ENCODE data around the gene SMYD1. TPM values are rescaled to one million over a fixed set of nuclear protein-coding genes. Genes with fewer than 3 reads are reported as not detected.

Gene SMYD1
- total RNA-seq, 4 donors from 2014 or later, result 4.2 to 26.1 (median 14.9) TPM

DNA sequence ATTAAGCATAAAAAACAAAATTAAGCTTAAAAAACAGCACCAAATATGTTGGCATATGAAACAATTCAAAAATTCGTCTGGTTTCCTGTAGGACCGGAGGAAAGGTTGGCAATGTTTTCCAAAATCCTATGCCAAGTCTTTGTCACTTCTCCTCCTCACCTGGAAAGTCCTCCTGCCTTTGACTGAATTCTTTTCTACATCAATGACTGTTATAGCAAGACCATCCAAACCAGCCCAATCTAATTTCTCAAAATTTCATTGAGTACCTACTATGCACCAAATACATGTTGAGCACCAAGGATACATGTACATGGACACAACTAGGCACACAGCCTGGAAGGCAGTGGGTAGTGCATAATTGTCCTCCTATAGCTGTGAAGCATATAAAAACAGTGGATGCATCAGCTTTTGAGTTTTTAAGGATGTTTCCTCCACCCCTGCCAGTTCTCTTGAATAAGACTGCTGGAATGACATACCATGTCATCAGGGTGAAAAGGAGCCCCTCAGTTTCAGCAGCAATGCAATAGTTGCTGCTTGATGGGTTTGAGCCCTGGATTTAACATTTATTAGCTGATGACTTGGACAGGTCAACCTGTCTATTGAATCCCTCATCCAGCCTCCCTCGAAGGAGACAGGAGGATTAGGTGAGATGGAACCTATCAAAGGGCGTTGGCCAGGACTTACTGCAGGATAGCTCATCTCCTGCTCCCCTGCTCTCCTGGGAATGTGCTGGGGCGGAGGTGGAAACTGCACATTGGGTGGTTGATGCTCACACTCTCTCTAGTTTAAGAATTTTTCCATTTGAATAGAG is 55.7 kb downstream of the SMYD1 start:
- DNase-seq (ENCODE audit: extremely low spot score), result no peak
- 61% methylated on average over 2 of the region's 5 CpGs for WGBS
- Histone ChIP-seq H3K27ac (replicated peaks in 1 of 4) (no peak overlapping the region), H3K27me3 (no peaks in the 10 kb centered on the region), H3K4me3 (no peak overlapping the region), H3K9me3 (no peaks in the 10 kb centered on the region), H3K4me1 (no peaks in the 10 kb centered on the region), H3K36me3 (no peaks in the 10 kb centered on the region)
- TF ChIP-seq EP300 (IDR thresholded peaks at IDR 0.05), result no peak
- no peak for TF ChIP-seq POLR2A (IDR thresholded peaks at IDR 0.05; ENCODE audit: low read depth)
- TF ChIP-seq, protein P1, sequence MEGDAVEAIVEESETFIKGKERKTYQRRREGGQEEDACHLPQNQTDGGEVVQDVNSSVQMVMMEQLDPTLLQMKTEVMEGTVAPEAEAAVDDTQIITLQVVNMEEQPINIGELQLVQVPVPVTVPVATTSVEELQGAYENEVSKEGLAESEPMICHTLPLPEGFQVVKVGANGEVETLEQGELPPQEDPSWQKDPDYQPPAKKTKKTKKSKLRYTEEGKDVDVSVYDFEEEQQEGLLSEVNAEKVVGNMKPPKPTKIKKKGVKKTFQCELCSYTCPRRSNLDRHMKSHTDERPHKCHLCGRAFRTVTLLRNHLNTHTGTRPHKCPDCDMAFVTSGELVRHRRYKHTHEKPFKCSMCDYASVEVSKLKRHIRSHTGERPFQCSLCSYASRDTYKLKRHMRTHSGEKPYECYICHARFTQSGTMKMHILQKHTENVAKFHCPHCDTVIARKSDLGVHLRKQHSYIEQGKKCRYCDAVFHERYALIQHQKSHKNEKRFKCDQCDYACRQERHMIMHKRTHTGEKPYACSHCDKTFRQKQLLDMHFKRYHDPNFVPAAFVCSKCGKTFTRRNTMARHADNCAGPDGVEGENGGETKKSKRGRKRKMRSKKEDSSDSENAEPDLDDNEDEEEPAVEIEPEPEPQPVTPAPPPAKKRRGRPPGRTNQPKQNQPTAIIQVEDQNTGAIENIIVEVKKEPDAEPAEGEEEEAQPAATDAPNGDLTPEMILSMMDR (IDR thresholded peaks at IDR 0.05), result no peak
- TF ChIP-seq POLR2AphosphoS5 (IDR thresholded peaks at IDR 0.05), result no peak
- intact Hi-C loops (cut with DNase I), result no loop called here

DNA sequence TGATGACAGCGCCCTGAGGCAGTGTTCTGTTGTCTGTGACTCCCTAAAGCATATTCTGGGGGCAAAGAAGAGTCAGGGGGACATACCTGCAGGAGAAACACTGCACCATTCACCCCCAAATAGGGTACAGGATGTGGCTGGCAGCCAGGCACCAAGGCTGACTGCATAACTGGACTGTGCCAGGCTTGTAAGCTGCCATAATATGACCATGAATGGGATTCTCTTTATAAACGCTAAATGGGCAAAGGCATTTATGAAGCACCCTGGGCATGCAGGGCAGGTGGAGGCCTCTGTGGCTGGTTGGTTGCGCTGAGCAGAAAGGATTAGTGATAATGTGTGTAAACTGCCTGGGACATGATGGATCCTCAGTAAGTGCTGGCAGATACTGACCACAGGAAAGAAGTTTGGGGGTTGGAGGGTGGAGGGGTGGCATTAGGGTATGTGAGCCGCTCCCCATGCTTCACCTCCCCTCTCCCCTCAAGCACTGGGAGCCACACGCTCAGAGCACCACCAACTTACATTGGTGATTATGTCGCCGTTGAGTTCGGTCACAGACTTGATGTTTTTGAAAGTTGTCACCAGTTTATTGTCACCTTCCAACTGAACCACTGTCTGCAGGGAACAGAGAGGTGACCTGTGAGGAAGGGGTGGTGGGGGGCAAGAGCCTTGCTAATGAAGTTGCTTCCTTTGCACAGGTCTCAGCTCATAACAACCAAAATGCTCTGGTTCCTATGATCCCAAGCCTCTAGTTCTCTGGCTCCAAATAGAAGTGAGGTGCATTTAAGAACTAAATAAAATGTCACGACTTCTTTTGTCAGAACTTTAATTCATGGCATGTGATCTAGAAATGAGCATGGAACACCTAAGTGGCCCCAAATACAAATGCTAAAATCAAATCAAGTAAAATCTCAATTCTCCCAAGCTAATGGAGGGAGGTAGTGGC is 56.6 kb downstream of the SMYD1 start:
- no peaks in the 10 kb centered on the region for H3K9me3 ChIP-seq
- 88% methylated on average over 9 of the region's 9 CpGs for WGBS
- no peak for DNase-seq (ENCODE audit: extremely low spot score)
- no peak overlapping the region for H3K27ac ChIP-seq (replicated peaks in 1 of 4)
- intact Hi-C loops (cut with DNase I), result no loop called here
- H3K27me3 ChIP-seq, result no peaks in the 10 kb centered on the region
- no peak for TF ChIP-seq POLR2A (IDR thresholded peaks at IDR 0.05; ENCODE audit: low read depth)
- TF ChIP-seq, protein P1 (IDR thresholded peaks at IDR 0.05), result no peak
- no peaks in the 10 kb centered on the region for H3K4me1 ChIP-seq
- H3K36me3 ChIP-seq, result no peaks in the 10 kb centered on the region
- no peak overlapping the region for H3K4me3 ChIP-seq

DNA sequence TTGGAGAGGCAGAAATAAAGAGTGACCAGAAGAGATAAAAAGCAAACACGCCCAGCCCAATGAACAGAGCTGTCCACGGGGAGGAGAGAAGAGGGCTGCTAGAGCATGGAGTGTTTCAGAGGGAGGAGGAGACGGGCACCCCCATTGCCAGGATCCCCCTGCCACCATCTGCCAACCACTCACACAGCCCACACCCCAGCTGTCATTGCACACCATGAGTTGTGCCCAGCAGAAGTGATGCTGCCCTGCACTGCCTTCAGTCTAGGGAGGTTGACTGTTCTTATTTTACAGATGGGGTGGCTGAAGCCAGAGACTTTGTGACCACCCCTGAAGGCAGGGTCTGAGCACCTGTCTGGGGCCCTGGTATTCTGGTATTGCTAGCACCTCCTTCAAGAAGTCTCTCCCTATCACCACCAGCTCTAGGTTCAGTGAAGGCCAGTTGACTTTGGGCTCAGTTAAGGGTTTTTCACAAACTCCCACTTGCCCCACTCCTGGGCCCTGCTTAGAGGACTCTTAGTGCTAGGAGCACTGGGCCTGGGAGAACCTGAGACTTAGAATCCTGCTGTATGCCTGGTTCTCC is 57.8 kb downstream of the SMYD1 start:
- H3K27ac ChIP-seq (replicated peaks in 1 of 4), result no peak overlapping the region
- H3K9me3 ChIP-seq, result no peaks in the 10 kb centered on the region
- no peak overlapping the region for H3K4me3 ChIP-seq
- peak; percentile 84 for DNase-seq (ENCODE audit: extremely low spot score)
- TF ChIP-seq EP300 (IDR thresholded peaks at IDR 0.05) (no peak), POLR2A (IDR thresholded peaks at IDR 0.05; ENCODE audit: low read depth) (no peak), POLR2AphosphoS5 (IDR thresholded peaks at IDR 0.05) (no peak)
- TF ChIP-seq, protein P1 (IDR thresholded peaks at IDR 0.05), result no peak
- intact Hi-C loops (cut with DNase I), result no loop called here
- H3K27me3 ChIP-seq, result no peaks in the 10 kb centered on the region
- no peaks in the 10 kb centered on the region for H3K36me3 ChIP-seq
- WGBS, result 77% methylated on average over 3 of the region's 3 CpGs
- H3K4me1 ChIP-seq, result no peaks in the 10 kb centered on the region

DNA sequence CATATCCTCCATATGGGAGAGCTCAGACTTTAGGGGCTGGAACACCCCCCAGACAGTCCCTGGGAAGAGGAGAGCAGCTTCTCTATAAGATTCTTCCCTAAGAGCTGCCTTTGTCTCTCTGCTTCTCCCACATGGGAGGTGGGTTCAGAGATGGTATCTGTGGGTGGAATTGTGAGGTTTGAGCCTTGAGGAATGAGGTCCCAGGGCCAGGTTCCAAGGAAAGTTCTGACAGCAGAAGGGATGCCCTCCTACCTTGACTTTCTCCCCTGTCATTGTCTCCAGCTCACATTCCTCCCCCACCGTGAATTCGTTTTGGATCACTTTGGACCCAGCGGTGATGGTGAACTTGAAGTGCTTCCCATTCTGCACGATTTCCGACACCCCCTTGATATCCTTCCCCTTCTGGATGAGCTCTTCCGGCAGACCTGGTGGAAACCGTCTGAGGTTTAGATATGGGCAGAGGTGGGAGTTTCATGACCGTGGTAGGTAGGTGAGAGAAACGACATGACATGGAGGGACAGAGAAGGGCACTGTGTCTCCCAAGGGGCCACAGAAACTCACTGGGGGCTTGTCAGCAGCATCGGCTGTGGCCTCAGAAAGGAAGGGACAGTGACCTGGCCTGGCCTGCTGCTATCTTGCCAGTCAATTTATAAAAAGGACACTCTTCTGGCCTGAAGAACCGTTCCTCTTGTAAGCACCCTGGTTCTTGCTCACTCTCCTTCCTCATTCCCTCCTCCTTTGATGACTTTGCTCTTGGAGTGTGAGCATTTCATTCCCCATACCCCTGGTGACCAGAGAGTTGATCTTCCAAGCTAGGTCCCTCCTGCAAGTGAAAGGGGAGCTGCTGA is 58.5 kb downstream of the SMYD1 start:
- 83% methylated on average over 11 of the region's 11 CpGs for WGBS
- H3K4me1 ChIP-seq, result no peaks in the 10 kb centered on the region
- intact Hi-C loops (cut with DNase I), result no loop called here
- no peak overlapping the region for H3K27ac ChIP-seq (replicated peaks in 1 of 4)
- no peak for TF ChIP-seq POLR2AphosphoS5 (IDR thresholded peaks at IDR 0.05)
- no peaks in the 10 kb centered on the region for H3K36me3 ChIP-seq
- no peaks in the 10 kb centered on the region for H3K9me3 ChIP-seq
- peak; percentile 82 for DNase-seq (ENCODE audit: extremely low spot score)
- no peaks in the 10 kb centered on the region for H3K27me3 ChIP-seq
- H3K4me3 ChIP-seq, result no peak overlapping the region

Data from esophagus muscularis mucosa (tissue), 4 donors.